Measurements from ENCODE around the gene RIMS4. TPM values are rescaled to one million over a fixed set of nuclear protein-coding genes. Genes with fewer than 3 reads are reported as not detected.

RIMS4 gene
- total and polyA plus RNA-seq, 7 experiments from 2014 or later = not detected

GRCh38 chr20:44819936-44820335, 9.6 kb upstream of the RIMS4 start:
- no peaks in the 10 kb centered on the region for H3K9me3 ChIP-seq (ENCODE audit: control insufficient read depth in 2 of 3, low read length in 3 of 3)
- no peaks in the 10 kb centered on the region for H3K36me3 ChIP-seq (ENCODE audit: control insufficient read depth in 2 of 3, insufficient read depth in 3 of 3, low read length in 3 of 3)
- H3K27ac Mint-ChIP-seq = no peak overlapping the region
- ChIA-PET CTCF (no interaction called here), POLR2A (no interaction called here)
- intact Hi-C loops (cut with micrococcal nuclease) = no loop called here
- H3K4me1 Mint-ChIP-seq = peaks cover 0 to 2% (median 0%) of the 10 kb centered on the region in 7 donors
- H3K27ac ChIP-seq (ENCODE audit: low read depth, low read length) = no peak overlapping the region
- no peak overlapping the region for H3K4me3 ChIP-seq (ENCODE audit: low read length)
- H3K4me3 Mint-ChIP-seq = no peak overlapping the region
- no peaks in the 10 kb centered on the region for H3K4me1 ChIP-seq (ENCODE audit: control insufficient read depth in 2 of 2, insufficient read depth in 2 of 2, low read length in 2 of 2)
- H3K27me3 ChIP-seq (ENCODE audit: control insufficient read depth in 2 of 2, insufficient read depth in 2 of 2, low read length in 2 of 2) = no peaks in the 10 kb centered on the region
- H3K36me3 Mint-ChIP-seq = no peaks in the 10 kb centered on the region
- DNase-seq (no peak), ATAC-seq (no peak)
- peaks cover 0 to 10% (median 0%) of the 10 kb centered on the region in 5 donors for H3K27me3 Mint-ChIP-seq
- H3K9me3 Mint-ChIP-seq = no peaks in the 10 kb centered on the region

GRCh38 chr20:44817143-44817910, 7.0 kb upstream of the RIMS4 start:
- H3K4me3 Mint-ChIP-seq = no peak overlapping the region
- DNase-seq = no peak
- H3K4me3 ChIP-seq (ENCODE audit: low read length) = no peak overlapping the region
- H3K27me3 Mint-ChIP-seq = peaks cover 9 to 14% (median 12%) of the 10 kb centered on the region in 5 donors
- no peak overlapping the region for H3K27ac ChIP-seq (ENCODE audit: low read depth, low read length)
- peak overlapping the region in 1 of 9 donors; percentile 26 for H3K27ac Mint-ChIP-seq
- ChIA-PET CTCF (no interaction called here), POLR2A (no interaction called here)
- H3K36me3 ChIP-seq (ENCODE audit: control insufficient read depth in 2 of 3, insufficient read depth in 3 of 3, low read length in 3 of 3) = no peaks in the 10 kb centered on the region
- H3K9me3 ChIP-seq (ENCODE audit: control insufficient read depth in 2 of 3, low read length in 3 of 3) = no peaks in the 10 kb centered on the region
- H3K4me1 ChIP-seq (ENCODE audit: control insufficient read depth in 2 of 2, insufficient read depth in 2 of 2, low read length in 2 of 2) = no peaks in the 10 kb centered on the region
- peaks cover 0 to 2% (median 0%) of the 10 kb centered on the region in 11 donors for H3K9me3 Mint-ChIP-seq
- H3K27me3 ChIP-seq (ENCODE audit: control insufficient read depth in 2 of 2, insufficient read depth in 2 of 2, low read length in 2 of 2) = no peaks in the 10 kb centered on the region
- no peak for ATAC-seq
- peaks cover 0 to 4% (median 0%) of the 10 kb centered on the region in 5 donors for H3K36me3 Mint-ChIP-seq
- intact Hi-C loops (cut with micrococcal nuclease) = no loop called here
- H3K4me1 Mint-ChIP-seq = peaks cover 0 to 2% (median 0%) of the 10 kb centered on the region in 7 donors

- intact Hi-C loops (cut with micrococcal nuclease) = no loop called here
- peaks cover 0 to 12% (median 0%) of the 10 kb centered on the region in 5 donors for H3K36me3 Mint-ChIP-seq
- Histone ChIP-seq H3K9me3 (ENCODE audit: control insufficient read depth in 2 of 3, low read length in 3 of 3) (no peaks in the 10 kb centered on the region), H3K4me1 (ENCODE audit: control insufficient read depth in 2 of 2, insufficient read depth in 2 of 2, low read length in 2 of 2) (no peaks in the 10 kb centered on the region), H3K27me3 (ENCODE audit: control insufficient read depth in 2 of 2, insufficient read depth in 2 of 2, low read length in 2 of 2) (no peaks in the 10 kb centered on the region), H3K4me3 (ENCODE audit: low read length) (no peak overlapping the region), H3K36me3 (ENCODE audit: control insufficient read depth in 2 of 3, insufficient read depth in 3 of 3, low read length in 3 of 3) (no peaks in the 10 kb centered on the region), H3K27ac (ENCODE audit: low read depth, low read length) (no peak overlapping the region)
- peaks cover 21 to 28% (median 25%) of the 10 kb centered on the region in 5 donors for H3K27me3 Mint-ChIP-seq
- H3K4me1 Mint-ChIP-seq = peaks cover 0 to 9% (median 8%) of the 10 kb centered on the region in 7 donors
- DNase-seq = no peak
- CTCF ChIA-PET = interaction anchor here (0.7 kb wide), 1 partner anchor 68 kb away, joined by 3 read pairs; no protein-coding TSS in a partner anchor
- no peak overlapping the region for H3K27ac Mint-ChIP-seq
- POLR2A ChIA-PET = no interaction called here
- no peak for ATAC-seq
- H3K9me3 Mint-ChIP-seq = peaks cover 0 to 8% (median 0%) of the 10 kb centered on the region in 11 donors
- no peak overlapping the region for H3K4me3 Mint-ChIP-seq
Measured at GRCh38 chr20:44814937-44815336, 4.6 kb upstream of the RIMS4 start.

- ChIA-PET CTCF (no interaction called here), POLR2A (no interaction called here)
- Histone ChIP-seq H3K27me3 (ENCODE audit: control insufficient read depth in 2 of 2, insufficient read depth in 2 of 2, low read length in 2 of 2) (no peaks in the 10 kb centered on the region), H3K9me3 (ENCODE audit: control insufficient read depth in 2 of 3, low read length in 3 of 3) (no peaks in the 10 kb centered on the region), H3K27ac (ENCODE audit: low read depth, low read length) (no peak overlapping the region), H3K4me3 (ENCODE audit: low read length) (no peak overlapping the region), H3K4me1 (ENCODE audit: control insufficient read depth in 2 of 2, insufficient read depth in 2 of 2, low read length in 2 of 2) (no peaks in the 10 kb centered on the region), H3K36me3 (ENCODE audit: control insufficient read depth in 2 of 3, insufficient read depth in 3 of 3, low read length in 3 of 3) (no peaks in the 10 kb centered on the region)
- no peak for ATAC-seq
- H3K27me3 Mint-ChIP-seq = peaks cover 55 to 62% (median 57%) of the 10 kb centered on the region in 5 donors
- H3K4me3 Mint-ChIP-seq = peak overlapping the region; percentile 3 to 81 (median 63)
- intact Hi-C loops (cut with micrococcal nuclease) = no loop called here
- H3K27ac Mint-ChIP-seq = no peak overlapping the region
- H3K36me3 Mint-ChIP-seq = peaks cover 0 to 12% (median 0%) of the 10 kb centered on the region in 5 donors
- DNase-seq = no peak
- peaks cover 0 to 8% (median 0%) of the 10 kb centered on the region in 11 donors for H3K9me3 Mint-ChIP-seq
- H3K4me1 Mint-ChIP-seq = peaks cover 4 to 17% (median 12%) of the 10 kb centered on the region in 7 donors
Measured at GRCh38 chr20:44811150-44811685, 872 bp upstream of the RIMS4 start.

- intact Hi-C loops (cut with micrococcal nuclease) = no loop called here
- Mint-ChIP-seq H3K27me3 (peaks cover 55 to 68% (median 57%) of the 10 kb centered on the region in 5 donors), H3K4me1 (peaks cover 4 to 17% (median 12%) of the 10 kb centered on the region in 7 donors), H3K4me3 (peak overlapping the region in 2 of 10 donors; percentile 56 to 85), H3K27ac (no peak overlapping the region), H3K9me3 (peaks cover 0 to 8% (median 0%) of the 10 kb centered on the region in 11 donors), H3K36me3 (peaks cover 0 to 12% (median 0%) of the 10 kb centered on the region in 5 donors)
- Histone ChIP-seq H3K4me1 (ENCODE audit: control insufficient read depth in 2 of 2, insufficient read depth in 2 of 2, low read length in 2 of 2) (no peaks in the 10 kb centered on the region), H3K27ac (ENCODE audit: low read depth, low read length) (no peak overlapping the region), H3K9me3 (ENCODE audit: control insufficient read depth in 2 of 3, low read length in 3 of 3) (no peaks in the 10 kb centered on the region), H3K4me3 (ENCODE audit: low read length) (no peak overlapping the region), H3K36me3 (ENCODE audit: control insufficient read depth in 2 of 3, insufficient read depth in 3 of 3, low read length in 3 of 3) (no peaks in the 10 kb centered on the region), H3K27me3 (ENCODE audit: control insufficient read depth in 2 of 2, insufficient read depth in 2 of 2, low read length in 2 of 2) (no peaks in the 10 kb centered on the region)
- ATAC-seq = no peak
- CTCF ChIA-PET = no interaction called here
- DNase-seq = no peak
- POLR2A ChIA-PET = no interaction called here
Measured at GRCh38 chr20:44810061-44810390, 320 bp downstream of the RIMS4 start.

GRCh38 chr20:44809380-44810060, 826 bp downstream of the RIMS4 start:
- POLR2A ChIA-PET = no interaction called here
- Histone ChIP-seq H3K27me3 (ENCODE audit: control insufficient read depth in 2 of 2, insufficient read depth in 2 of 2, low read length in 2 of 2) (no peaks in the 10 kb centered on the region), H3K4me1 (ENCODE audit: control insufficient read depth in 2 of 2, insufficient read depth in 2 of 2, low read length in 2 of 2) (no peaks in the 10 kb centered on the region)

More at GRCh38 chr20:44809380-44810060, 826 bp downstream of the RIMS4 start:
- Mint-ChIP-seq H3K36me3 (peaks cover 0 to 12% (median 0%) of the 10 kb centered on the region in 5 donors), H3K4me3 (peak overlapping the region in 9 of 10 donors; percentile 25 to 85 (median 55)), H3K9me3 (peaks cover 0 to 8% (median 0%) of the 10 kb centered on the region in 11 donors), H3K4me1 (peaks cover 4 to 17% (median 12%) of the 10 kb centered on the region in 7 donors), H3K27ac (no peak overlapping the region), H3K27me3 (peaks cover 60 to 73% (median 63%) of the 10 kb centered on the region in 5 donors)
- Histone ChIP-seq H3K36me3 (ENCODE audit: control insufficient read depth in 2 of 3, insufficient read depth in 3 of 3, low read length in 3 of 3) (no peaks in the 10 kb centered on the region), H3K27ac (ENCODE audit: low read depth, low read length) (no peak overlapping the region), H3K4me3 (ENCODE audit: low read length) (no peak overlapping the region), H3K9me3 (ENCODE audit: control insufficient read depth in 2 of 3, low read length in 3 of 3) (no peaks in the 10 kb centered on the region)
- ATAC-seq (no peak), DNase-seq (no peak)
- CTCF ChIA-PET = no interaction called here
- intact Hi-C loops (cut with micrococcal nuclease) = no loop called here
